B cell (primary cell): Measurements from ENCODE around the gene RORC. TPM values are rescaled to one million over a fixed set of nuclear protein-coding genes. Genes with fewer than 3 reads are reported as not detected.

Experiments used
- ATAC-seq: fragments of 200-7000 bp; cut with Tn5 transposase; one replicate; pipeline ENCODE4 v1.10.0; 2021; ENCODE audit warnings: low read depth, mild to moderate bottlenecking, moderate number of reproducible peaks, moderate library complexity
- CTCF ChIA-PET: fragments of 350-600 bp; sonication (Branson Sonifier 250); formaldehyde crosslinking; loops from one replicate; lab custom pipeline; 2021; ENCODE audit warnings: antibody characterized with exemption, inconsistent platforms; lab: Charles Lee
- POLR2A ChIA-PET: fragments of 350-600 bp; sonication (Branson Sonifier 250); formaldehyde crosslinking; loops from one replicate; lab custom pipeline; 2021; ENCODE audit warnings: antibody characterized with exemption; lab: Charles Lee
- DNase-seq: peaks from one replicate; pipeline ENCODE4 v3.0.0; 2013
- H2AFZ ChIP-seq: 2 replicates; pipeline ENCODE4 v1.6.1; 2012; ENCODE audit warnings: mild to moderate bottlenecking, low read depth, low read length; ENCODE audit not compliant: insufficient read depth, poor library complexity, severe bottlenecking
- H3K27ac ChIP-seq, 2 donors: 1 replicate in 1 of 2; 2 replicates in 1 of 2; pipeline ENCODE4 v1.5.1; 2012 to 2013; ENCODE audit warnings: low read length in 2 of 2, mild to moderate bottlenecking in 2 of 2, moderate library complexity in 1 of 2
- H3K27me3 ChIP-seq, 4 experiments: fragments of 200-600 bp in 1 of 4; sonication (generic) in 1 of 4; replicated peaks in 1 of 4; 1 replicate in 2 of 4; 2 replicates in 2 of 4; pipeline versions ENCODE4 v1.6.1 to v1.7.0; 2013 to 2016; ENCODE audit warnings: low read length in 3 of 4, mild to moderate bottlenecking in 2 of 4, mixed read lengths in 1 of 4, moderate library complexity in 1 of 4; ENCODE audit not compliant: insufficient read depth in 4 of 4, control insufficient read depth in 3 of 4; ENCODE audit errors: control extremely low read depth in 1 of 4
- H3K36me3 ChIP-seq, 2 experiments: replicated peaks in 1 of 2; 1 replicate in 1 of 2; 2 replicates in 1 of 2; pipeline versions ENCODE4 v1.6.1 to v1.7.1; 2013; ENCODE audit warnings: low read length in 1 of 2; ENCODE audit not compliant: insufficient read depth in 2 of 2, control insufficient read depth in 1 of 2; ENCODE audit errors: control extremely low read depth in 1 of 2, extremely low read depth in 1 of 2
- H3K4me1 ChIP-seq, 2 donors: fragments of 200-600 bp in 1 of 2; sonication (generic) in 1 of 2; 1 replicate in 1 of 2; 2 replicates in 1 of 2; pipeline versions ENCODE4 v1.5.1 to v1.6.1; 2013 to 2017; ENCODE audit warnings: low read length in 2 of 2; ENCODE audit not compliant: control insufficient read depth in 2 of 2, insufficient read depth in 2 of 2
- H3K4me2 ChIP-seq: replicated peaks from 2 replicates; pipeline ENCODE3; 2012; ENCODE audit warnings: mild to moderate bottlenecking, low read depth, low read length; ENCODE audit not compliant: poor library complexity, severe bottlenecking
- H3K4me3 ChIP-seq, 5 experiments: fragments of 200-600 bp in 1 of 5; sonication (generic) in 1 of 5; 1 replicate in 3 of 5; 2 replicates in 2 of 5; pipeline versions ENCODE4 v1.5.1 to v1.7.0; 2011 to 2016; ENCODE audit warnings: low read length in 4 of 5, mild to moderate bottlenecking in 4 of 5, low read depth in 2 of 5, control low read depth in 1 of 5, moderate library complexity in 1 of 5; ENCODE audit not compliant: insufficient read depth in 1 of 5; ENCODE audit errors: control extremely low read depth in 1 of 5, extremely low read depth in 1 of 5
- H3K79me2 ChIP-seq: fragments of 200-600 bp; sonication (generic); one replicate; pipeline ENCODE4 v1.6.0; 2016; ENCODE audit warnings: low read length; ENCODE audit not compliant: control insufficient read depth, insufficient read depth
- H3K9ac ChIP-seq: fragments of 200-600 bp; sonication (generic); 2 replicates; pipeline ENCODE4 v1.6.1; 2017; ENCODE audit warnings: mild to moderate bottlenecking, low read length, moderate library complexity
- H3K9me3 ChIP-seq, 3 donors: one replicate each; pipeline versions ENCODE4 v1.6.1 to v1.7.1; 2013; ENCODE audit warnings: low read length in 2 of 3; ENCODE audit not compliant: control insufficient read depth in 2 of 3, insufficient read depth in 1 of 3; ENCODE audit errors: control extremely low read depth in 1 of 3
- H4K20me1 ChIP-seq: 2 replicates; pipeline ENCODE4 v1.6.0; 2012; ENCODE audit warnings: mild to moderate bottlenecking, low read length; ENCODE audit not compliant: insufficient read depth, control insufficient read depth, poor library complexity, severe bottlenecking
- H3K27ac Mint-ChIP-seq: one replicate; pipeline ENCODE4 v1.8.0; 2021; ENCODE audit warnings: mixed read lengths
- H3K27me3 Mint-ChIP-seq: one replicate; pipeline ENCODE4 v1.8.0; 2021; ENCODE audit warnings: mixed read lengths
- H3K4me1 Mint-ChIP-seq: one replicate; pipeline ENCODE4 v1.8.0; 2021; ENCODE audit warnings: mixed read lengths
- H3K4me3 Mint-ChIP-seq: one replicate; pipeline ENCODE4 v1.8.0; 2021; ENCODE audit warnings: mixed read lengths
- H3K9me3 Mint-ChIP-seq: one replicate; pipeline ENCODE4 v1.8.0; 2022; ENCODE audit warnings: mixed read lengths; ENCODE audit not compliant: insufficient read depth
- EZH2 ChIP-seq: IDR thresholded peaks from 2 replicates; pipeline ENCODE4 v1.6.1; 2012; ENCODE audit warnings: borderline replicate concordance, low read depth, mild to moderate bottlenecking, moderate library complexity, low read length; ENCODE audit not compliant: insufficient read depth, poor library complexity, severe bottlenecking
- WGBS: methylation state at CpG from one replicate; pipeline ENCODE4 v1.1.5; 2013; ENCODE audit warnings: missing lambda C conversion rate; ENCODE audit not compliant: insufficient coverage; 5-methylcytosine and 5-hydroxymethylcytosine counted together
- intact Hi-C: fragments of 100-400 bp; cut with micrococcal nuclease; formaldehyde crosslinking; loops from one replicate; pipeline ENCODE4 v1.10.0; 2022
- polyA plus RNA-seq: library from polyadenylated mRNA; depleted of rRNA; stranded (reverse); fragments of >200 nt; gene quantifications from 2 replicates; pipeline ENCODE4 v1.2.3, GENCODE V29; 2012
- small RNA-seq: library from RNA; depleted of rRNA; stranded (forward); fragments of <200 nt; gene quantifications from one replicate; pipeline ENCODE3, GENCODE V24; 2012; ENCODE audit warnings: low replicate concordance, low read depth; ENCODE audit not compliant: insufficient read length
- total RNA-seq, 2 donors: library from RNA; stranded (reverse); fragments of 120-200 nt in 1 of 2; gene quantifications; 1 replicate in 1 of 2; 2 replicates in 1 of 2; pipeline versions ENCODE4 v1.2.3 to v1.2.4, GENCODE V29; 2013 to 2022
- TF ChIP-seq, protein P1 (sequence below): fragments of 200-600 bp; IDR thresholded peaks from one replicate; pipeline ENCODE4 v1.8.0; 2022; ENCODE audit warnings: antibody characterized with exemption, mild to moderate bottlenecking

The RORC gene
- total and polyA plus RNA-seq, 2 donors (not counting 1 experiment from before 2014, with no cell fraction given), result 0.15 TPM; not detected in 1

DNA sequence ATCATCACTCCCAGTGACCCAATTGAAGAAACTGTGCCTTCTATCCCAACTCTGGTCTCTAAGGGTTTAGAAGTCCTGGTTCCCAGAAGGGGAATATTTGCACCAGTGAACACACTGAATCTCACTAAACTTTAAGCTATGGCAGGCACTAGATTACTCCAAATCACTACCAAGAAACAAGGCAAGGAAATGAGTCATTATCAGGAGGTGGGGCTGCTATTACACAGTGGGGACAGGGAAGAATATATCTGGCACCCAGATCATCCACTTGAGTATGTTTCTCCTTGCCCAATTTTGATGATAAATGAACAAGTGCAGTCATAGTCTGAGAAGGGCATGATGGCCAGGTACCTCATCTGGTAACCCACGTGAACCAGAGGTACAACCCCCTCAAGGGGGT is 75.3 kb downstream of the RORC start:
- Mint-ChIP-seq H3K27ac (no peak overlapping the region), H3K4me3 (no peak overlapping the region), H3K4me1 (no peaks in the 10 kb centered on the region), H3K9me3 (no peaks in the 10 kb centered on the region), H3K27me3 (peaks cover 4% of the 10 kb centered on the region)
- H3K36me3 ChIP-seq, result peaks cover 0 to 23% of the 10 kb centered on the region in 2 experiments
- H2AFZ ChIP-seq, result no peak overlapping the region
- WGBS, result no CpG with 5 or more reads among the region's 1 CpG
- ChIA-PET CTCF (no interaction called here), POLR2A (no interaction called here)
- H3K27ac ChIP-seq, result no peak overlapping the region
- intact Hi-C loops, result no loop called here
- TF ChIP-seq, protein P1, sequence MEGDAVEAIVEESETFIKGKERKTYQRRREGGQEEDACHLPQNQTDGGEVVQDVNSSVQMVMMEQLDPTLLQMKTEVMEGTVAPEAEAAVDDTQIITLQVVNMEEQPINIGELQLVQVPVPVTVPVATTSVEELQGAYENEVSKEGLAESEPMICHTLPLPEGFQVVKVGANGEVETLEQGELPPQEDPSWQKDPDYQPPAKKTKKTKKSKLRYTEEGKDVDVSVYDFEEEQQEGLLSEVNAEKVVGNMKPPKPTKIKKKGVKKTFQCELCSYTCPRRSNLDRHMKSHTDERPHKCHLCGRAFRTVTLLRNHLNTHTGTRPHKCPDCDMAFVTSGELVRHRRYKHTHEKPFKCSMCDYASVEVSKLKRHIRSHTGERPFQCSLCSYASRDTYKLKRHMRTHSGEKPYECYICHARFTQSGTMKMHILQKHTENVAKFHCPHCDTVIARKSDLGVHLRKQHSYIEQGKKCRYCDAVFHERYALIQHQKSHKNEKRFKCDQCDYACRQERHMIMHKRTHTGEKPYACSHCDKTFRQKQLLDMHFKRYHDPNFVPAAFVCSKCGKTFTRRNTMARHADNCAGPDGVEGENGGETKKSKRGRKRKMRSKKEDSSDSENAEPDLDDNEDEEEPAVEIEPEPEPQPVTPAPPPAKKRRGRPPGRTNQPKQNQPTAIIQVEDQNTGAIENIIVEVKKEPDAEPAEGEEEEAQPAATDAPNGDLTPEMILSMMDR, result no peak
- TF ChIP-seq EZH2, result no peak
- no peak overlapping the region for H3K9ac ChIP-seq
- no peaks in the 10 kb centered on the region for H3K79me2 ChIP-seq
- no peak for DNase-seq
- H3K27me3 ChIP-seq, result no peaks in the 10 kb centered on the region
- no peaks in the 10 kb centered on the region for H4K20me1 ChIP-seq
- no peak overlapping the region for H3K4me3 ChIP-seq
- H3K4me2 ChIP-seq, result no peak overlapping the region
- ATAC-seq, result no peak
- no peaks in the 10 kb centered on the region for H3K4me1 ChIP-seq
- no peaks in the 10 kb centered on the region for H3K9me3 ChIP-seq

Small RNA genes within 50 kb of the gene (small RNA-seq; reads per million reads assigned to genes)
- not detected for gene RF00019

Other genes with a start within 250 kb of the RORC start
- gene SNX27, start 219.8 kb downstream of the RORC start, total RNA-seq, result 43.2 and 45.6 TPM in 2 replicates
- 13.5 and 14.5 TPM in 2 replicates for gene SNX27, start 219.8 kb downstream of the RORC start, polyA plus RNA-seq
- gene CELF3, start 115.0 kb downstream of the RORC start, total RNA-seq, result not detected in 2 replicates
- gene CELF3, start 115.0 kb downstream of the RORC start, polyA plus RNA-seq, result not detected in 2 replicates
- not detected in 2 replicates for gene RIIAD1, start 110.3 kb downstream of the RORC start, total RNA-seq
- gene RIIAD1, start 110.3 kb downstream of the RORC start, polyA plus RNA-seq, result not detected in 2 replicates
- gene MRPL9, start 68.3 kb downstream of the RORC start, total RNA-seq, result 84.6 and 100 TPM in 2 replicates
- gene MRPL9, start 68.3 kb downstream of the RORC start, polyA plus RNA-seq, result 65.5 and 92.5 TPM in 2 replicates
- gene TDRKH, start 41.3 kb downstream of the RORC start, total RNA-seq, result 12.8 and 13.3 TPM in 2 replicates
- gene TDRKH, start 41.3 kb downstream of the RORC start, polyA plus RNA-seq, result 2.0 and 2.2 TPM in 2 replicates
- gene LINGO4, start 26.4 kb downstream of the RORC start, total RNA-seq, result not detected in 2 replicates
- not detected in 2 replicates for gene LINGO4, start 26.4 kb downstream of the RORC start, polyA plus RNA-seq
- not detected in 2 replicates for gene C2CD4D, start 8.0 kb upstream of the RORC start, total RNA-seq
- 0.07 TPM in 2 replicates for gene C2CD4D, start 8.0 kb upstream of the RORC start, polyA plus RNA-seq
- not detected in 2 replicates for gene THEM5, start 21.9 kb upstream of the RORC start, total RNA-seq
- gene THEM5, start 21.9 kb upstream of the RORC start, polyA plus RNA-seq, result not detected in 2 replicates
- 16.1 and 19.8 TPM in 2 replicates for gene THEM4, start 77.7 kb upstream of the RORC start, total RNA-seq
- 10.3 and 15.0 TPM in 2 replicates for gene THEM4, start 77.7 kb upstream of the RORC start, polyA plus RNA-seq
- gene S100A10, start 162.1 kb upstream of the RORC start, total RNA-seq, result 40.4 and 47.1 TPM in 2 replicates
- 29.9 and 38.0 TPM in 2 replicates for gene S100A10, start 162.1 kb upstream of the RORC start, polyA plus RNA-seq
- gene S100A11, start 205.2 kb upstream of the RORC start, total RNA-seq, result 31.4 and 33.1 TPM in 2 replicates
- 10.9 and 26.2 TPM in 2 replicates for gene S100A11, start 205.2 kb upstream of the RORC start, polyA plus RNA-seq